Germinal center (tissue), 1 donor: ENCODE data around the gene FAAP100.

ENCODE experiments used
- DNase-seq: peaks from one replicate; pipeline ENCODE4 v3.0.0; 2012; ENCODE audit warnings: mixed read lengths, low spot score

Gene FAAP100

DNA sequence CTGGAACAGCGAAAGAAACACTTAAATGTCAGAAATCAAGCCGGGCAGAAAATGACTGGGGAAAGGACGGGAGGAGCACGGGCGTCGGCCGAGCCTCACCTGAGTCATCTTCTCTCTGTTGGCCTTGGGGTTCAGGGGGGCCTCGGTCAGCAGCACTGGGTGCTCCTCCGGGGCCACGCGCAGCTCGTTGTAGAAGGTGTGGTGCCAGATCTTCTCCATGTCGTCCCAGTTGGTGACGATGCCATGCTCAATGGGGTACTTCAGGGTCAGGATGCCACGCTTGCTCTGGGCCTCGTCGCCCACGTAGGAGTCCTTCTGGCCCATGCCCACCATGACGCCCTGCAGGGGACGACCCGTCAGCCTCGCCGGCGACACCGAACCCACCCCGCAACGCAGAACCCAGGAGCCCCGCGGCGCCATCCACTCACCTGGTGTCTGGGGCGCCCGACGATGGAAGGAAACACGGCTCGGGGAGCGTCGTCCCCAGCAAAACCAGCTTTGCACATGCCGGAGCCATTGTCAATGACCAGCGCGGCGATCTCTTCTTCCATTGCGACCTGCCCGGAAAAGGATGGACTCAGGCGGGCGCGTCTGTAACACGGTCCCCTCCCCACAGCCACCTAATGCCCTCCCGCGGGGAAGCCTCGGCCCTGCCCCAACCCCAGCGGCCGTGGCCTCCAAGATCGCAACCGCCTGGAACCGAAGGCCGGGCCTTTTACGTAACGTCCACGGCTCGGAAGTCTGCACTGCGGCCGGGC is 40.2 kb downstream of the FAAP100 start:
- DNase-seq = no peak

DNA sequence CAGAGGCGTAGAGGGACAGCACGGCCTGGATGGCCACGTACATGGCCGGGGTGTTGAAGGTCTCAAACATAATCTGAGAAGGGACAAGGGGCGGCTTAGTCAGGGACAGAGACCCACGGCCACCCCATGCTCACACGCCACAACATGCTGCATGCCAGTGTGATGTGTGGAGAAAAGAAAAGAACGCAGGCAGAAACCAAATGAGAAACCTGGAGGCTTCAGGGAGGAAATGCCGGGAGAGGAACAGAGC is 40.7 kb downstream of the FAAP100 start:
- DNase-seq = no peak

DNA sequence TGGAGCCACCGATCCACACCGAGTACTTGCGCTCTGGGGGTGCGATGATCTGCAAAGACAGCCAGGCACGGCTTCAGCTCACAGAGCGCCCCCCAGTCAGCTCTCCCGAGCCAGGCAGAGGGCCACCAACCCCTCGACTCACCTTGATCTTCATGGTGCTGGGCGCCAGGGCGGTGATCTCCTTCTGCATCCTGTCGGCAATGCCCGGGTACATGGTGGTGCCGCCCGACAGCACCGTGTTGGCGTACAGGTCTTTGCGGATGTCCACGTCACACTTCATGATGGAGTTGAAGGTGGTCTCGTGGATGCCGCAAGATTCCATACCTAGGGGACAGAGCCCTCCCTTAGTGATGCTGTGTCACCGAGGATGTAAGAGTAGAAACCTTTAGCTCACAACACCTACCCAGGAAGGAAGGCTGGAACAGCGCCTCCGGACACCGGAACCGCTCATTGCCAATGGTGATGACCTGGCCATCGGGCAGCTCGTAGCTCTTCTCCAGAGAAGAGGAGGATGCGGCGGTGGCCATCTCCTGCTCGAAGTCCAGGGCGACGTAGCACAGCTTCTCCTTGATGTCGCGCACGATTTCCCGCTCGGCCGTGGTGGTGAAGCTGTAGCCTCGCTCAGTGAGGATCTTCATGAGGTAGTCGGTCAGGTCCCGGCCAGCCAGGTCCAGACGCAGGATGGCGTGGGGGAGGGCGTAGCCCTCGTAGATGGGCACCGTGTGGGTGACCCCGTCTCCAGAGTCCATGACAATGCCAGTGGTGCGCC is 41.2 kb downstream of the FAAP100 start:
- DNase-seq = no peak

DNA sequence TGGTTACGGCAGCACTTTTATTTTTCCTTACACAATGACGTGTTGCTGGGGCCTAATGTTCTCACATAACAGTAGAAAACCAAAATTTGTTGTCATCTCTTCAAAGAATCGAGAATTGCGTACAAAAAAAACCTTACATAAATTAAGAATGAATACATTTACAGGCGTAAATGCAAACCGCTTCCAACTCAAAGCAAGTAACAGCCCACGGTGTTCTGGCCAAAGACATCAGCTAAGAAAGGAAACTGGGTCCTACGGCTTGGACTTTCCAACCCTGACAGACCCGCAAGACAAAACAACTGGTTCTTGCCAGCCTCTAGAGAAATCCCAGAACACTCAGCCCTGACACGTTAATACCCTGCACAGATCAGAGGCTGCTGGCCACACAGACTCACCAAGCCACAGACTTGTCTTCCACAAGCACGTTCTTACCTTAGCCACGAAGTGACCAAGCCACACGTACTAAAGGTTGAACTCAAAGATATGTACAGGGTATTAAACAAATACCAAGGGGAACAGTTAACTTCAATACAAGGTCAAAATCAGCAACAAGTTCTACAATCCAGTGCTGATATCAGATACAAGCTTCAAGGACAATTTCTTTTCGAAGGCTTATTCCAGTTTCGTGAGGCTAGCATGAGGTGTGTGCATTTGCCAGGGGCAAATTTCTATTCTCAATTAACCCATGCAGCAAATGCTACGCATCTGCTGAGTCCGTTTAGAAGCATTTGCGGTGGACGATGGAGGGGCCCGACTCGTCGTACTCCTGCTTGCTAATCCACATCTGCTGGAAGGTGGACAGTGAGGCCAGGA is 42.0 kb downstream of the FAAP100 start:
- DNase-seq = no peak

DNA sequence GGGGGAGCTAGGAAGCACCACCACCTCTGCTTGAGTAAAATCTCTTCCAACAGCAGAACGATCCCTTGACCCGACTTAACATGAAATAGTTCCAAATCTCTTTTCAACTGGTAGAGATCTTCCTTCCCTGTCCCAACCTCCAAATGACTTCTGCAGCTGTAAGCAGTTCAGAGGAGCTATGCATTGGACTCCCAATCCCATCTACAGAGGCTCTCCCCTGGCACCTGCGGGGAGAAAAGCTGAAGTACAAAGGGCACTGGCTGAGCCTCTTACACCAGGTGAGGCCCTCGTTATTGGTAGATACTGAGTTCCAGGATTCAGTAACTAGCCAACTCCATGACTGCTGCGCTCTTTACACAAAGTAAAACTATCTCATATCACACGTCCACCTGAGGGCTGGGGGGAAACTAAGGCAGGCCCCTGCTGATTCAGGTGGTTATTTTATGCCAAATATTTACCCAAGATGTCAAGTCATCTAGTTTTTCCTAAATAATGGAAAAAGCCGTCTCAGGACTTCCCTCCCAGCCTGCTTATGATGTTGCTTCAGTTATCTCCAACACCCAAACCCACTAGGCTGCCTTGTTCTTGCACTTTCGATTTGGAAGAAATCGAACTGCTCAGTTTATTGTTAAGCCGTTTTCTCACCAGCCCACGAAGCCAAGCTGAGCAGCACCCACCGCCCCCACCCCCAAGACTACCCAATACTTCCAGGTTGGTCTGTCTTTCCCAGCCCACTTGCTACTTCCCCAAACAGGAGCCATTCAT is 42.8 kb downstream of the FAAP100 start:
- no peak for DNase-seq

DNA sequence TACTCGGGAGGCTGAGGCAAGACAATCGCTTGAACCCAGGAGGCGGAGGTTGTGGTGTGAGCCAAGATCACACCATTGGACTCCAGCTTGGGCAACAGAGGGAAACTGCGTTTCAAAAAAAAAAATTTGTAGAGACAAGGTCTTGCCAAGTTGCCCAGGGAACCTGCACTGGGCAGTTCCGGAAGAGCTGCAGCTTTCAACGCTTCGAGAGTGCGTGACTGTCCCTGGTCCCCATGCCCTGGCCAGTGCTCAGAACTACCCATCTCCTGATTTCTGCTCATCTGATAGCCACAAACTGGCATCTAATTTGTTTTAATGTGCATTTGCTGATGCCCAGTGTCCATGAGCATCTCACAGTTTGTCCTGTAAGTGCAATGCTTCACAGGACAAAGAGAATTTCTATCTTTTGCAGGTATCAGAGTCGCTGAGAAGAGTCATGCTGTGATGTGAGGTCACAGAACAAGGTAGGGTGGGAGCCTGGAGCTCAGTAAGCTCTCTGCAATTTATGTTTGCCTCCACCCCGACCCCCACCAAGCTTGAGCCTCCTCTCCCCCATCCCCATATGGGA is 43.4 kb downstream of the FAAP100 start:
- DNase-seq = no peak

DNA sequence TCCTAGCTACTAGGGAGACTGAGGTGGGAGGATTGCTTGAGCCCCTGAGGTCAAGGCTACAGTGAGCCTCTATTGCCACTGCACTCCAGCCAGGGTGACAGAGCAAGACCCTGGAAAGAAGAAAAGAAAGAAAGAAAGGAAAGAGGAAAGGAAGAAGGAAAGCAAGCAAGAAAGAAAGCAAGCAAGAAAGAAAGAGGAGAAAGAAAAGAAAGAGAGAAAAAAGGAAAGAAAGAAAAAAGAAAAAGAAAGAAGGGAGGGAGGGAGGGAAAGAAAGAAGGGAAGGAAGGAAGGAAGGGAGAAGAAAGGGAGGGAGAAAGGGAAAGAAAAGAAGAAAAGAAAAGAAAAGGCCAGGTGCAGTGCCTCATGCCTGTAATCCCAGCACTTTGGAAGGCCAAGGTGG is 48.5 kb downstream of the FAAP100 start:
- no peak for DNase-seq

DNA sequence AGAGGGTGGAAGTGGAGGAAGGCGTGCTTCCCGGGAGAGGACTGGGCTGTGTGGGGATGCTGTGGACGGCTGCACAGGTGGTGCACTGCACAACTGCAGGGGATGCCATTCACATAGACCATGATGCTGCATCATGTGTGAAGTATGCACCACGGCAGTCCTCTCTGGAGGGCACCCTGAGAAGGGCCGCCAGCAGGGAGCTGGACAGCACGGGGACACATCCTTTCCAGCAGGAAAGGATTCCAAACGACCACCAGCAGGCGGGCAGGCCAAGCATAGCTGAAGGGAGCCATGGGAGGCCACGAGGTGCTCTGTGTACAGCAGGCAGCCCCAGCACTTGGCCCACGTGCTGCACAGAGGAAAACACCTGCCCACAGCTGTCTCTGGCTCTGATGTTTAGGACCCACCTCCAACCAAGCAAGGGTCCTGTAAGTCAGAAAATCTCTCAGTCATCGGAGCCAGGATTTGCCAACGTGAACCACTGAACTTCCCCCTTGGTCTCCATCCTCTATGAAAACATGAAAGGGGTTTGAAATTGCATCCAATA is 49.6 kb downstream of the FAAP100 start:
- no peak for DNase-seq

DNA sequence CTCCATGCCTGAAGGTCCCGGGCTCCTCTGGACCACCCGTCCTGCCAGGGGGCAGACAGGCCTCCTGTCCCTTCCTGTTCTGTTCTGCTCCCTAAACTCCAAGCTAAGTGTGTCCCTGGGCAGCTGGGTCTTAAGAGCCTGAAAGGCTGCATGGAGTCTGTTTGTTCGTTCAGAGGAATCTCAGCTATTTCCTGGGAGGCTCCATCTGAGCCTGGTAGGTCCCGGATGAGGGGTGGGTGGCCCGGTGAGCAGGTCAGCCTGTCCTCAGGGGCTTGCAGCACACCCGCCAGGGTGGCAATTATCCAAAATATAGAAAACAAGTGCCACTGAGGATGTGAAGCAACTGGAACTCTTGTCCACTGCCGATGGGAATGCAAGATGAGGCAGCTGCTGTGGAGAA is 52.1 kb downstream of the FAAP100 start:
- no peak for DNase-seq

DNA sequence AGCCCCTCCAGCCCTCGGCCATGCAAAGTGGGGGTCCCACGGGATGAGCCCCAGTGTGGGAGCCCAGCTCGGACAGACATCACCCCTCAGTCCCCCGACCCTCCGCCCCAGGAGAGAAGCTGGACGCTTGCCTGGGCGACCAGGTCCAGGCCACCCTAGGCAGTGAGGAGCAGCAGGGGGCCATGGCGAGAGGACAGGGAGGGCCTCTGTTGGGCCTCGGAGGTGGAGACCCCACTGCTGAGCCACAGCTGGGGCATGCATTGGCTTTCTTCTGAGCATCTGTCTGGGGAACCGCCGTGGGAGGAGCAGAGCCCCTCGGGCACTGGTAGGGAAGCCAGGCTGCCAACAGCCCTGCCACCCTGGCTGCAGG is 52.6 kb downstream of the FAAP100 start:
- DNase-seq = no peak

DNA sequence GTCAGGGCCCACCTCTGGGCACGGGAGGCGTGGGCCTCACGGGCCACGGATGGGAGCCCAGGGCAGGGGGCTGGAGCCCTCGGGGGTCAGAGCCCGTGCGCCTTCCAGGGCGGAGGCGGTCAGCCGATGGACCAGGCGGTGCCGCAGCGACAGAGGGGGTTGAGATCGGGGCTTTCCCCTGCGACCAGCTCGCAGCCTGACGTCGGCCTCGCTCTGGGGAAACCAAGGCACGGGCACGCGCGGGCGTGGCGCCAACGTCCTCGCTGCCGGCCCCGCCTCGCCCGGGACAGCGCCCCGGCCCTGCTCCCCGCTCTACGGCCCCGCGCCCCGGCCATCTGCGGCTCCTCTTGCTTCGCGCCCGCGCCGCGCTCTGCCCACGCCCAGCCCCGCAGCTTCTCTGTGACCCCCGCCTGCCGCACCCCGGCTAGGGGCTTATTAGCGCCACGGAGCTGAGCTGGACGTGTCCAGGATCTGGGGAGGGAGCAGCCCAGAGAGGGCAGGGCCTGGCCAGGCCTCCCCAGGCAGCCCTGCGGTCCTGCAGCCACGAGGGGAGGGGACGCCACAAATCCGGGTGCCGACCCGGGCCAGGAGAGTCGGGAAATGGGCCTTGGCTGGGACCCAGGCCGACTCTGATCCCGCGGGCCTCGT is 53.1 kb downstream of the FAAP100 start:
- DNase-seq = no peak

DNA sequence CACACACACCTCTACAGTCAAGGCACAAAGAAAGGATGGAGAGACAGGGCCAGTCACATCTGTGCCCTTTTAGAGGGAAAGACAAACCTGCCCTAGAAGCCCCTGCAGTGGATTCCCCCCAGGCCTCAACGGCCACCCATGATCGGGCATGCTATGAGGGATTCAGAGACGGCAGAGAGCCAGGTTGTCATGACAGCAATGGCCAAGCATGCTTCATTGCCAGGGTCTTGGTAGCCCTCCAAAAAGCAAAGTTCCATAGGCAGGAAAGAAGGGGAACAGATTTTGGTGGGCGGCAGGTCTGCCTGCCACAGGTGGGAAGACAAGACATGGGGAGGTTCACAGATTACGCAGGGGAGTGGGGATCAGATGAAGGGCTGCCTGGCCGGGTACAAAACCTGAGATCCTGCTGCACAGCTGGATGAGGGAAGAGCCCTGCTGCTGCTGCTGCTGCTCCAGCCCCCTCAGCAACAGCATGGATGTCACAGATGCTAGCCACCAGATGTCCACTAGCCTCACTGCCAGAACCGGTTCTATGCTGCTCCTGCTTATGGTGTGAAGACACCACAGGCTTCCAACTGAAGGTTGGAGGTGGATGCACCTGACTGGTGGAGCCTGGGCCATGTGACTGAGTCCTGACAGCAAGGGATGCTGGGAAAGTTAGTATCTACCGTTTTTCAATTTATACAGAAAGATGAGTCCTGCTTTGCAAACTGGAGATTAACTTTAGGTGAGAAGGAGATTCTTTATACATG is 57.4 kb downstream of the FAAP100 start:
- DNase-seq = no peak

DNA sequence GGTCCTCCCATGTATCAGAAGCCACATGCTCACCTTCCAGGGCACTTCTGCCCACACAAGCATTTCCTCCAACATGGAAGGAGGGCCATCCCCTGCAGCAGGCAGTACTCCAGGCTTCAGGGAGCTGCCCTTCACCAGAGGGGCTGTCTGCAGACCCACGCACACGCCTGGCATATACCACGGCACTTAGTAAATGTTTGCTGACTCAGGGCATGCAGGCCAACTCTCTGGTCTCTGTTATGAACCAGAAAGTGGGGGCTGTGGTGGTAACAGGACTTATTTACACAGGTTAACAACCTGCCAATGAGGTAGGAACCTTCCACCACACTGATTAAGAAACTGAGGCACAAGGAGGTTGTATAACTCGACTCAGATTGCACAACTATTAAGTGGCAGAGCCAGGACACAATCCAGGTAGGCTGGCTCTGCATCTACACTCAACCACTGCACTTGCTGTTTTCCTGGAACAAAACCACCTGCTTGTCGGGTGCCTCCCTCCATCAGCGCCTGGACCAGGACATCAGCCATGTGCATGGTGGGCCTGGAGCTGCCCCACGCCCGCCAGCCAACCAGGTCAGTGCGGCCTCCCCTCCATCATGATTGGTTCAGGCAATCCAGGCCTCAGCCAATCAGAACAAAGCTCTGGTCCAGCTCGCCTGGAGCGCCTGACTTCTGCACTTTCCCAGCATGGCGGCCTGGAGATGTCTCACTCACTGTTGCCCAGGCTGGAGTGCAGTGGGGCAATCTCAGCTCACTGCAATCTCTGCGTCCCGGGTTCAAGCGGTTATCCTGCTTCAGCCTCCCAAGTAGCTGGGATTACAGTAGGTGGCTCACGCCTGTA is 58.7 kb downstream of the FAAP100 start:
- no peak for DNase-seq

DNA sequence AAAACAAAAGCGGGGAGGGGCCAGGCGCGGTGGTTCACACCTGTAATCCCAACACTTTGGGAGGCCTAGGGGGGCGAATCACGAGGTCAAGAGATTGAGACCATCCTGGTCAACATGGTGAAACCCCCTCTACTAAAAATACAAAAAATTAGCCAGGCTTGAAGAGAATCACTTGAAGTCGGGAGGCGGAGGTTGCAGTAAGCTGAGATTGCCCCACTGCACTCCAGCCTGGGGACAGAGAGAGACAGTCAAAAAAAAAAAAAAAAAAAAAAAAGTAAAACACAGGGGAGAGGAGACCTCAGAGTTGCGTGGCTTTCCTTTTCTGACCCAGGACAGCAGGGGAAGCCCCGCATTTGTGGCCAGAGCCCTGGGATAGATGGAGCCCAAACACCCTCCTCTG is 59.4 kb downstream of the FAAP100 start:
- DNase-seq = no peak

DNA sequence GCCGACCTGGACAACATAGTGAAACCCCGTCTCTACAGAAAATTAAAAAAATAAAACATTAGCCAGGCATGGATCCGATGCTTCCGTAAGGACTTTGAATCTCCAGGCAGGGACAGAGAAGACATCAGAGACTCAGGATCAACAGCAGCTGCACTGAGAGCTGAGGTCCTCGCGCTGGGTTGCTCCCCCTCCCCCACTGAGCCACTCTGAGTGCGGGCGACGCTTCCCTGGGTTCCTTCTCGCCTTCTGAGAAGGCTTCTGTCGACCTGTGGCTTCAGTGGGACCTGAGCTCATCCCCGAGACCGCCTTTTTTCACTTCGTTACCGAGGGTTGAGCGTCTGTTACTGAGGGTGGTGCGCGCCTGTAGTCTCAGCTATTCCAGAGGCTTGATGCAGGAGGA is 60.0 kb downstream of the FAAP100 start:
- DNase-seq = no peak

DNA sequence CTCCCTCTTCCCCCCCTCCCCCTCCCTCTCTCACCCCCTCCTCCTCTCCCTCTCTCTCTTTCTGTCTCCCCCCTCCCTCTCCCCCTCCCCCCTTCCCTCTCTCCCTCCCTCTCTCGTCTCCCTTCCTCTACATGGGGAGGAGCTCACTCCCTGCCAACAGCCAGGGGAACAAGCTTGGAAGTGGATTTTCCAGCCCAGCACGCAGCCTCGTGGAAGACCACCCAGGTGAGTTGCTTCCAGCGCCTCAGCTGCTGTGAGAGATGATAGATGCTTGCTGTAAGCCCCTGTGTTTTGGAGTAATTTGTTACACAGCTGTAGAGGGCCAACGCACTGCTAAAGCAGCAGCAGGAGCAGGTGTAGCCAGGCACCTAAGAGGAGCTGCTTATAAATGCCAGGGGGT is 60.4 kb downstream of the FAAP100 start:
- no peak for DNase-seq

DNA sequence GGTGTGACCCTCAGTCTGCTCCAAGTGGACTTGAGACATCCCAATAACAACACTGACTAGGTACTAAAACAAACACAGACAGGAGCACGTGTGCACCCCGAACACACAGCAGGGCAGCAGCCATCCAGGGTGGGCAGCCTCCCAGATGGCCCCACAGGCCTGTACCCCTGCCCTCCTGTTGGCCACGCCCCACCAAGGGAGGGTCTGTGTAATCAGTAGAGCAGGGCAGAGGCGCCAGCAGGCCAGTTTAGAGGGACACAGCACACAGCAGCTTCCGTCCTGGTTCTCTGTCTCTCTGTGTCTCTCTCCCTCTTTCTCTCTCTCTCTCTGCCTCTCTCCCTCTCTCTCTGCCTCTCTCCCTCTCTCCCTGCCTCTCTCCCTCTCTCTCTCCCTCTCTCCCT is 61.0 kb downstream of the FAAP100 start:
- DNase-seq = no peak

DNA sequence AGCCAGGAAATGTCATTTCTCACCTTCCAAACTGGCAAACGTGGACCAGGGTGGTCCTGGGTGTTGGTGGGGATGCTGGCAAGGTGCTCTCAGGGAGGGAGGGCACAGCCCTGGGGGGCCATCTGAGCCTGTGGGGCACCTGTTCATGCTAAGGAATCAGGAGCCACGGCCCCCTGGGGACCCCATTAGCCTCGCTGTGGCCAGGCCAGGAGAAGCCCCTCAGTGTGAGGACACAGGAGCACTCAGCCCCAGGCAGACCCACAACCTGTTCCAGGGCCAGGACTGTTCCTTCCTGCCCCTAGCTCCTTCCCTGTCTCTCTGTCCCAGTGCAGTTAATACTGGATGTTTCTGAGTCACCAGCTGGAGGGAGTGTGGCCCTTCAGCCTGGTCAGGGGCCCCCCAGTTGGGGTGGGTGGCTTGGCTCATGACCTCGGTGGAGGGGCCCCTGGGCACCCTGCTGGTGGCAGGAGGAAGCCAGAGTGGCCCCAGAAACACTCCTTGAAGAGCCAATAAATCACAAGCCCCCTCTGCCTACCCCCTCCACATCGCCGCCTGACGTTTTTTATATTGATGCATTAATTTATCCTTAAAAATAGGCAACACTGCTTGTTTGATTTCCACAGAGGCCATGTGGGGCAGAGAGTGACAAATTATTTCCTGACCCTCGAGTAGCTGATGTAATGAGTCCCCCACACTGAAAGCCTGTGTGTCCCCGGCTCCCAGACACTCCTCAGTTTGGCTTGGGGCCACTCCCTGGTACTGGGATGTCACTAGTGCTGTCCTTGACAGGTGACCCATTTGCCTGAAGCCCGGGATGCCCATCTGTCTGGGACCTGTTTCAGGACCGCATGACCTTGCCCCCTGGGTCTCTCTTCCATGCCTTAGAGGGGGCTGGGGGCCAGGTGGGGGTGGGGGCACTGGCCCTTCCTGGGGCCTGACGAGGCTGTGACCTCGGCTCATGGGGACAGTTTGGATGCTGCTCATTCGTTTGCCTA is 61.9 kb downstream of the FAAP100 start:
- DNase-seq = no peak
